Heart left ventricle (tissue), 16 donors: ENCODE data around the gene SMIM1. TPM values are rescaled to one million over a fixed set of nuclear protein-coding genes. Genes with fewer than 3 reads are reported as not detected.
A peak's percentile ranks its signal among the peaks of the same experiment; 100 is the strongest.

Source experiments
- ATAC-seq, 4 donors: fragments of 200-7000 bp; cut with Tn5 transposase; one replicate each; pipeline ENCODE4 v1.9.1; 2020 to 2022; ENCODE audit warnings: moderate library complexity in 4 of 4, mild to moderate bottlenecking in 3 of 4, moderate number of reproducible peaks in 1 of 4
- DNase-seq, 5 donors: peaks; one replicate each; pipeline ENCODE4 v3.0.0-alpha.2; 2020
- H3K27ac ChIP-seq, 12 donors: fragments of 200-600 bp; sonication (generic) in 4 of 12; one replicate each; pipeline versions ENCODE4 v1.5.0 to v1.8.0; 2016 to 2022; ENCODE audit warnings: mild to moderate bottlenecking in 2 of 12
- H3K27me3 ChIP-seq, 9 donors: fragments of 200-600 bp; sonication (generic) in 2 of 9; one replicate each; pipeline versions ENCODE4 v1.5.1 to v1.8.0; 2016 to 2022; ENCODE audit warnings: mild to moderate bottlenecking in 3 of 9
- H3K36me3 ChIP-seq, 9 donors: fragments of 200-600 bp; sonication (generic) in 2 of 9; one replicate each; pipeline versions ENCODE4 v1.5.0 to v1.8.0; 2018 to 2022; ENCODE audit warnings: mild to moderate bottlenecking in 2 of 9
- H3K4me1 ChIP-seq, 12 donors: fragments of 200-600 bp; sonication (generic) in 4 of 12; one replicate each; pipeline versions ENCODE4 v1.5.0 to v1.8.0; 2016 to 2022; ENCODE audit warnings: mild to moderate bottlenecking in 3 of 12
- H3K4me3 ChIP-seq, 12 donors: fragments of 200-600 bp; sonication (generic) in 4 of 12; one replicate each; pipeline versions ENCODE4 v1.5.0 to v1.8.0; 2017 to 2022; ENCODE audit warnings: mild to moderate bottlenecking in 9 of 12, moderate library complexity in 4 of 12
- H3K9me3 ChIP-seq, 12 donors: fragments of 200-600 bp; sonication (generic) in 4 of 12; one replicate each; pipeline versions ENCODE4 v1.5.0 to v1.8.0; 2016 to 2022; ENCODE audit warnings: mild to moderate bottlenecking in 1 of 12
- CTCF ChIP-seq, 12 donors: fragments of 200-600 bp; sonication (generic) in 4 of 12; IDR thresholded peaks; one replicate each; pipeline versions ENCODE4 v1.5.0 to v1.8.0; 2018 to 2022; ENCODE audit warnings: antibody characterized with exemption in 12 of 12, mild to moderate bottlenecking in 5 of 12
- POLR2A ChIP-seq, 2 donors: fragments of 450-650 bp; IDR thresholded peaks; one replicate each; pipeline ENCODE4 v1.6.1; 2017; ENCODE audit warnings: antibody characterized with exemption in 2 of 2, mild to moderate bottlenecking in 2 of 2, moderate library complexity in 2 of 2
- WGBS, 4 donors: extraction: QIAGEN DNeasy Blood & Tissue Kit in 2 of 4; methylation state at CpG; one replicate each; pipeline versions ENCODE4 v1.1.5 to v1.1.7; 2013 to 2018; 5-methylcytosine and 5-hydroxymethylcytosine counted together
- intact Hi-C, 10 donors: fragments of 100-400 bp; cut with DNase I; formaldehyde crosslinking; loops; one replicate each; pipeline versions ENCODE4 v1.11.1 to v1.14.2; 2022
- polyA plus RNA-seq, 2 donors: library from polyadenylated mRNA; stranded (reverse); fragments of 200-250 nt; gene quantifications; one replicate each; pipeline ENCODE4 v1.2.3, GENCODE V29; 2013
- total RNA-seq, 9 donors: library from RNA; depleted of rRNA in 2 of 9; stranded (reverse); fragments of >200 nt in 2 of 9; fragmentation: NEBNext Ultra II Directional in 3 of 9; extraction: Animal tissue kit (Norgen Biotek cat#: 25700) in 3 of 9; gene quantifications; one replicate each; pipeline versions ENCODE4 v1.1.0 to v1.2.4, GENCODE V29; 2016 to 2023
- donor health status: ischemic (EF 13 %, LVEDD 7.1; RV severe dilation, severe dysfunction).
- donor health status: healthy with polysubstance abuse.
- donor health status: DM: no; HTN: yes; CAD: no.
- donor health status: DM: no; HTN: no; CAD: no.
- donor health status: ischemic (EF 25% LVEDD 6.9; RV normal size, moderate dysfunction).
- donor health status: ischemic (EF 25% LVEDD 5.7; RV mildly dilated, moderate dysfunction).
- donor health status: healthy.
- donor health status: DM: yes; HTN: yes; CAD: no.
- donor health status: ischemic (EF 35%, LVEDD 5.7; RV mildly dilated, moderate dysfunction).
- donor health status: nonischemic (EF 11% LVEDD 7.7; RV severe dilation, severe dysfunction).
- donor health status: DM: yes; HTN: yes; CAD: no.
- donor health status: PGD.
- donor health status: ischemic (EF 29% LVEDD 5.4; RV normal size, mild dysfunction).
- donor health status: nonischemic (EF 23%, LVEDD 6.1; RV moderate dilation, normal function).

The SMIM1 gene
- total and polyA plus RNA-seq, 11 donors = 3.8 to 51.2 (median 11.7) TPM

GRCh38 chr1:3814771-3815561 is 42.4 kb downstream of the SMIM1 start:
- Histone ChIP-seq H3K4me3 (no peak overlapping the region), H3K4me1 (no peaks in the 10 kb centered on the region), H3K36me3 (peaks cover 0 to 44% (median 37%) of the 10 kb centered on the region in 9 donors), H3K27me3 (no peaks in the 10 kb centered on the region), H3K9me3 (no peaks in the 10 kb centered on the region), H3K27ac (no peak overlapping the region)
- no peak for TF ChIP-seq CTCF (IDR thresholded peaks at IDR 0.05)
- no peak for DNase-seq
- peak in 1 of 4 donors; percentile 29 for ATAC-seq
- intact Hi-C loops = no loop called here
- WGBS, 4 donors = 92 to 93% (median 92%) methylated on average over 35 to 42 of the region's 42 CpGs

- Histone ChIP-seq H3K36me3 (peaks cover 0 to 59% (median 53%) of the 10 kb centered on the region in 9 donors), H3K4me1 (no peaks in the 10 kb centered on the region), H3K27ac (no peak overlapping the region), H3K27me3 (no peaks in the 10 kb centered on the region), H3K4me3 (no peak overlapping the region), H3K9me3 (no peaks in the 10 kb centered on the region)
- 94 to 95% (median 94%) methylated on average over 30 to 38 of the region's 38 CpGs for WGBS, 4 donors
- intact Hi-C loops = no loop called here
- TF ChIP-seq POLR2A (IDR thresholded peaks at IDR 0.05) (no peak), CTCF (IDR thresholded peaks at IDR 0.05) (no peak)
- ATAC-seq = no peak
- DNase-seq = no peak
These were observed 44.0 kb downstream of the SMIM1 start for GRCh38 chr1:3816331-3817137.

- 93 to 96% (median 96%) methylated on average over 17 of the region's 17 CpGs for WGBS, 4 donors
- H3K4me3 ChIP-seq = no peak overlapping the region
- TF ChIP-seq CTCF (IDR thresholded peaks at IDR 0.05) = no peak
- no peak for TF ChIP-seq POLR2A (IDR thresholded peaks at IDR 0.05)
- DNase-seq (no peak), ATAC-seq (no peak)
- intact Hi-C loops = no loop called here
- H3K27ac ChIP-seq = no peak overlapping the region
- H3K36me3 ChIP-seq = peaks cover 0 to 66% (median 60%) of the 10 kb centered on the region in 9 donors
- no peaks in the 10 kb centered on the region for H3K9me3 ChIP-seq
- H3K27me3 ChIP-seq = no peaks in the 10 kb centered on the region
- H3K4me1 ChIP-seq = no peaks in the 10 kb centered on the region
These were observed 44.7 kb downstream of the SMIM1 start for GRCh38 chr1:3817138-3817740.
